ENCODE measurements around the gene SCARB2. TPM values are rescaled to one million over a fixed set of nuclear protein-coding genes. Genes with fewer than 3 reads are reported as not detected.

The SCARB2 gene
- total and polyA plus RNA-seq, 12 donors = 76.6 to 199 (median 105) TPM

DNA sequence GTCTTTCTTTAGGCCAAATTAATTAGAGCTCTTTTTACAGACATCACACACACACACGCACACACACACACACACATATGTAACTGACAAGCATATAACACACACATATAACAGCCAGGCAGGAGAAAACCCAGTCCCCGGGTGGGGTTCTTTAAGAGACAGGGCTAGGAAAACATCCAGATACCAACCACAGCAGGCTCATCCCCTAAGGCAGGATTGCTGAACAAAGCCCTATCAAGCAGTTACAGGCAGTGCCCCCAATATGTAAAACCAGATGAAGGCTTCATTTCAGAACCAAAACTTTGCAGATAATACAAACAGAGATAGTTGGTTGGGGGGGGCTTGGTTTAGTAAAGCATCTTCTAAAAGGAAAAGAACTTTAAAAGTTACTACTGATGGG lies 19.9 kb upstream of the SCARB2 start:
- Histone ChIP-seq H3K4me1 (peaks cover 0 to 2% (median 0%) of the 10 kb centered on the region in 9 donors), H3K27me3 (no peaks in the 10 kb centered on the region), H3K27ac (peak overlapping the region in 1 of 10 donors; percentile 19), H3K36me3 (no peaks in the 10 kb centered on the region), H3K9me3 (peaks cover 0 to 11% (median 3%) of the 10 kb centered on the region in 11 donors), H3K4me3 (peak overlapping the region in 1 of 10 donors; percentile 48)
- ATAC-seq = no peak
- intact Hi-C loops (cut with DNase I) = no loop called here
- WGBS, 2 donors = 46 to 62% methylated on average over 2 of the region's 2 CpGs
- TF ChIP-seq, protein P1, sequence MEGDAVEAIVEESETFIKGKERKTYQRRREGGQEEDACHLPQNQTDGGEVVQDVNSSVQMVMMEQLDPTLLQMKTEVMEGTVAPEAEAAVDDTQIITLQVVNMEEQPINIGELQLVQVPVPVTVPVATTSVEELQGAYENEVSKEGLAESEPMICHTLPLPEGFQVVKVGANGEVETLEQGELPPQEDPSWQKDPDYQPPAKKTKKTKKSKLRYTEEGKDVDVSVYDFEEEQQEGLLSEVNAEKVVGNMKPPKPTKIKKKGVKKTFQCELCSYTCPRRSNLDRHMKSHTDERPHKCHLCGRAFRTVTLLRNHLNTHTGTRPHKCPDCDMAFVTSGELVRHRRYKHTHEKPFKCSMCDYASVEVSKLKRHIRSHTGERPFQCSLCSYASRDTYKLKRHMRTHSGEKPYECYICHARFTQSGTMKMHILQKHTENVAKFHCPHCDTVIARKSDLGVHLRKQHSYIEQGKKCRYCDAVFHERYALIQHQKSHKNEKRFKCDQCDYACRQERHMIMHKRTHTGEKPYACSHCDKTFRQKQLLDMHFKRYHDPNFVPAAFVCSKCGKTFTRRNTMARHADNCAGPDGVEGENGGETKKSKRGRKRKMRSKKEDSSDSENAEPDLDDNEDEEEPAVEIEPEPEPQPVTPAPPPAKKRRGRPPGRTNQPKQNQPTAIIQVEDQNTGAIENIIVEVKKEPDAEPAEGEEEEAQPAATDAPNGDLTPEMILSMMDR (IDR thresholded peaks at IDR 0.05) = no peak
- DNase-seq = no peak

DNA sequence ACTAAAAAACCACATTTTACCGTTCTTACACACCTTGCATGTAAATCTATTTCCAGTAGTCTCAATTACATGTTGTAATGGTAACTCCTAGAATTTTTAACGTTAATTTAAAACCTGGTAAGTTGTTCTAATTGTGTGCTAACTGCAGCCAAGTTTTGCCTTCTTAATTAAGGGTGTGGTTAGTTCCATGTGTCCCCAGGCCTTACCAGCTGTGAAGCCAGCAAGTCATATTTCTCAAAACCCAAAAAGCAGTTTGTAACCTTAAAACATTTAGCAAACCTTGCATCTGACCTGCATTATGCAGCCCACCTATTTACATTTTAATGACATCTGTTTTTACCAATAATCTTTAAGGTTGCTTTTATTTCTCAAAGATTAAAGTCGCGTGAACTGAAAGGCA lies 19.5 kb upstream of the SCARB2 start:
- ATAC-seq (no peak), DNase-seq (no peak)
- Histone ChIP-seq H3K4me3 (no peak overlapping the region), H3K9me3 (peaks cover 0 to 16% (median 3%) of the 10 kb centered on the region in 11 donors), H3K4me1 (no peaks in the 10 kb centered on the region), H3K36me3 (no peaks in the 10 kb centered on the region), H3K27me3 (no peaks in the 10 kb centered on the region), H3K27ac (no peak overlapping the region)
- TF ChIP-seq, protein P1 (IDR thresholded peaks at IDR 0.05) = no peak
- 80 to 83% methylated on average over 4 of the region's 4 CpGs for WGBS, 2 donors
- intact Hi-C loops (cut with DNase I) = no loop called here

DNA sequence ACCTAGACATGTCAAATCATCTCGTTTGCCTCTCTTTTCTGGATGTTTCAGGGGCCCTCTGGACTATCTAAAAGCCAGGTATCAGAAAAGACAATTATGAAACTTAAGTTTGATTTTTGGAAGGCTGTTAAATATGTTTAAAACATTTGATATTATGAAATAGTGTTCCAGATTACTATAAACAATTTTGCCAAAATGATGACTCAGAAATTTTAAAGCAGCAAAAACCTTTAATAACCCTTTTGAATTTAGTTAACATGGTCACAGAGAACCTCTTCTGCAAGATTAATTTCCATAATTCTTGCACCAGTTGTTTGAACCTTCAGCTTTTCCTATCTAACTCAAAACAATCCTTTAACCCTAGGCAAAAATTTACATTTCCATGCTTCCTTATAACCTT lies 19.1 kb upstream of the SCARB2 start:
- 78 to 86% methylated on average over 1 of the region's 1 CpG for WGBS, 2 donors
- no peaks in the 10 kb centered on the region for H3K4me1 ChIP-seq
- DNase-seq (no peak), ATAC-seq (no peak)
- H3K27ac ChIP-seq = no peak overlapping the region
- H3K9me3 ChIP-seq = peaks cover 0 to 20% (median 3%) of the 10 kb centered on the region in 11 donors
- no peaks in the 10 kb centered on the region for H3K27me3 ChIP-seq
- no peaks in the 10 kb centered on the region for H3K36me3 ChIP-seq
- intact Hi-C loops (cut with DNase I) = no loop called here
- no peak overlapping the region for H3K4me3 ChIP-seq
- TF ChIP-seq, protein P1 (IDR thresholded peaks at IDR 0.05) = no peak

DNA sequence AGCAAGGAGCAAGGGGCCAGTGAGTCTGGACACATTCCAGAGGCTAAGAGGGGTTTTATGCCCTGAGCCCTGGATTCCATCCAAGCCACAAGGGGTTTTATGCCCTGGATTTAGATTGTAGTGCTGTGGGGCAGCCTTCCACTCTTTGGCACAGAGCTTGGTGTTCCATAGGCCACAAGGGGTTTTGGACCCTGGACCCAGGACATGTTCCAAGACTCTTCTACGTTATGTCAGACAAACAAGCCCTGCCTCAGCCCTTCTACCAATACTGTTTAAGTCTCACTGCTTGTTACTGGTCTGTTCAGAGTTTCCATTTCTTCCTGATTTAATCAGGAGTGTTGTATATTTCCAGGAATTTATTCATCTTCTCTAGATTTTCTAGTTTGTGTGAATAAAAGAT lies 12.8 kb upstream of the SCARB2 start:
- Histone ChIP-seq H3K9me3 (peaks cover 0 to 22% (median 3%) of the 10 kb centered on the region in 11 donors), H3K27ac (no peak overlapping the region), H3K27me3 (no peaks in the 10 kb centered on the region), H3K36me3 (no peaks in the 10 kb centered on the region), H3K4me1 (no peaks in the 10 kb centered on the region), H3K4me3 (no peak overlapping the region)
- TF ChIP-seq, protein P1 (IDR thresholded peaks at IDR 0.05) = no peak
- no peak for ATAC-seq
- no peak for DNase-seq
- 0 to 39% methylated on average over 1 of the region's 1 CpG for WGBS, 2 donors
- intact Hi-C loops (cut with DNase I) = no loop called here
